Neuronal stem cell (in vitro differentiated cells): ENCODE measurements around the gene ATP2A3.

Experiments used
- DNase-seq: peaks from one replicate; pipeline ENCODE4 v3.0.0-alpha.2; 2013; ENCODE audit warnings: low spot score
- H2AFZ ChIP-seq: one replicate; pipeline ENCODE4 v1.6.1; 2013; ENCODE audit warnings: mild to moderate bottlenecking, low read length, inconsistent platforms
- H2AK5ac ChIP-seq: 2 replicates; pipeline ENCODE4 v1.6.1; 2013; ENCODE audit warnings: low read depth, mild to moderate bottlenecking, inconsistent platforms, low read length, moderate library complexity, mixed read lengths
- H2BK120ac ChIP-seq: 2 replicates; pipeline ENCODE4 v1.6.1; 2013; ENCODE audit warnings: low read depth, mild to moderate bottlenecking, inconsistent platforms, low read length, moderate library complexity, mixed read lengths
- H2BK12ac ChIP-seq: one replicate; pipeline ENCODE4 v1.6.1; 2013; ENCODE audit warnings: low read length, inconsistent platforms
- H2BK15ac ChIP-seq: 2 replicates; pipeline ENCODE4 v1.6.1; 2013; ENCODE audit warnings: mild to moderate bottlenecking, low read length, inconsistent platforms, mixed read lengths
- H2BK5ac ChIP-seq: one replicate; pipeline ENCODE4 v1.6.1; 2013; ENCODE audit warnings: inconsistent platforms, mild to moderate bottlenecking, low read length, moderate library complexity
- H3K14ac ChIP-seq: one replicate; pipeline ENCODE4 v1.6.1; 2013; ENCODE audit warnings: low read length, inconsistent platforms
- H3K18ac ChIP-seq: 2 replicates; pipeline ENCODE4 v1.6.1; 2013; ENCODE audit warnings: low read length, inconsistent platforms
- H3K23ac ChIP-seq: 2 replicates; pipeline ENCODE4 v1.6.1; 2013; ENCODE audit warnings: low read depth, mild to moderate bottlenecking, mixed read lengths, low read length, inconsistent platforms; ENCODE audit not compliant: poor library complexity
- H3K27ac ChIP-seq: replicated peaks from 3 replicates; pipeline ENCODE4 v1.5.1; 2013; ENCODE audit warnings: low read length, inconsistent platforms
- H3K27me3 ChIP-seq, 3 experiments: 2 replicates each; pipeline ENCODE4 v1.6.1; 2013; ENCODE audit warnings: low read length in 3 of 3, mild to moderate bottlenecking in 2 of 3, inconsistent platforms in 1 of 3, low read depth in 1 of 3, mixed read lengths in 1 of 3, moderate library complexity in 1 of 3; ENCODE audit not compliant: control insufficient read depth in 3 of 3, insufficient read depth in 3 of 3
- H3K36me3 ChIP-seq, 2 donors: replicated peaks in 1 of 2; 2 replicates each; pipeline ENCODE4 v1.6.1; 2013; ENCODE audit warnings: low read length in 2 of 2; ENCODE audit not compliant: control insufficient read depth in 2 of 2, insufficient read depth in 2 of 2
- H3K4ac ChIP-seq: 2 replicates; pipeline ENCODE4 v1.6.1; 2013; ENCODE audit warnings: inconsistent platforms, mild to moderate bottlenecking, low read length, moderate library complexity
- H3K4me1 ChIP-seq, 2 donors: 1 replicate in 1 of 2; 2 replicates in 1 of 2; pipeline ENCODE4 v1.6.1; 2013; ENCODE audit warnings: low read length in 2 of 2, low read depth in 1 of 2; ENCODE audit not compliant: control insufficient read depth in 2 of 2, insufficient read depth in 1 of 2
- H3K4me2 ChIP-seq: one replicate; pipeline ENCODE4 v1.6.1; 2013; ENCODE audit warnings: mild to moderate bottlenecking, low read length, inconsistent platforms; ENCODE audit not compliant: insufficient read depth, poor library complexity, severe bottlenecking
- H3K4me3 ChIP-seq, 2 donors: 2 replicates each; pipeline ENCODE4 v1.5.1; 2013; ENCODE audit warnings: low read length in 2 of 2, mild to moderate bottlenecking in 2 of 2, inconsistent platforms in 1 of 2, moderate library complexity in 1 of 2
- H3K79me1 ChIP-seq: one replicate; pipeline ENCODE4 v1.6.1; 2013; ENCODE audit warnings: low read depth, mild to moderate bottlenecking, inconsistent platforms, low read length, moderate library complexity
- H3K9ac ChIP-seq: one replicate; pipeline ENCODE4 v1.6.1; 2013; ENCODE audit warnings: mild to moderate bottlenecking, low read depth, low read length, inconsistent platforms; ENCODE audit not compliant: poor library complexity
- H3K9me3 ChIP-seq, 2 donors: replicated peaks in 1 of 2; 2 replicates each; pipeline versions ENCODE3 to v1.6.1; 2013; ENCODE audit warnings: low read length in 2 of 2, mild to moderate bottlenecking in 2 of 2, inconsistent platforms in 1 of 2, low read depth in 1 of 2, mixed read lengths in 1 of 2, moderate library complexity in 1 of 2; ENCODE audit not compliant: control insufficient read depth in 2 of 2, insufficient read depth in 1 of 2
- H4K8ac ChIP-seq: one replicate; pipeline ENCODE4 v1.6.1; 2013; ENCODE audit warnings: low read depth, mild to moderate bottlenecking, inconsistent platforms, low read length, moderate library complexity
- H4K91ac ChIP-seq: one replicate; pipeline ENCODE4 v1.6.1; 2013; ENCODE audit warnings: low read length, low read depth, mild to moderate bottlenecking, inconsistent platforms; ENCODE audit not compliant: poor library complexity
- WGBS, 2 donors: extraction: QIAGEN DNeasy Blood & Tissue Kit; methylation state at CpG; one replicate each; pipeline ENCODE4 v1.1.7; 2013; ENCODE audit warnings: missing lambda C conversion rate in 2 of 2, mixed read lengths in 1 of 2; ENCODE audit not compliant: insufficient read length in 2 of 2, insufficient replicate concordance in 1 of 2; ENCODE audit errors: extremely low coverage in 2 of 2; 5-methylcytosine and 5-hydroxymethylcytosine counted together

The ATP2A3 gene

DNA sequence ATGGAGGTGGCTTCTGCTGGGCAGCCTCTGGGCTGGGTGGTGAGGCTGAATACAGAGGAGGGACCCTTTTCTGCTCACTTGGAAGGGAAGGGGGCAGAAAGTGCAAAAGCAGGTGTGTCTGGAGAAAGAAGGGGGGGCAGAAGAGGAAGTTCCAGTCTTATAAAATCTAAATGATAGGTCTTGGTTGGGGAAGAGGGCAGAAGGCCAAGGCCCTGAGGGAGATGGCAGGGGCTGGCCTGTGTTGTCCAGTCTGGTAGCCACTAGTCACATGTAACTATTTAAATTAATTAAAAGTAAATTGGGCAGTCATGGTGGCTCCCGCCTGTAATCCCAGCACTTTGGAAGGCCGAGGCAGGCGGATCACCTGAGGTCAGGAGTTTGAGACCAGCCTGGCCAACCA, 68.9 kb downstream of the ATP2A3 start:
- no peak overlapping the region for H2BK5ac ChIP-seq
- no peaks in the 10 kb centered on the region for H3K9me3 ChIP-seq
- H3K79me1 ChIP-seq, result no peaks in the 10 kb centered on the region
- no peak overlapping the region for H3K23ac ChIP-seq
- no peak overlapping the region for H3K4me2 ChIP-seq
- H3K27ac ChIP-seq, result no peak overlapping the region
- no CpG with 5 or more reads among the region's 3 CpGs for WGBS, 2 donors
- no peaks in the 10 kb centered on the region for H3K36me3 ChIP-seq
- peaks cover 0 to 24% (median 3%) of the 10 kb centered on the region in 3 experiments for H3K27me3 ChIP-seq
- no peak overlapping the region for H3K14ac ChIP-seq
- no peak overlapping the region for H2AFZ ChIP-seq
- no peak overlapping the region for H2BK120ac ChIP-seq
- H4K8ac ChIP-seq, result no peak overlapping the region
- H3K4me1 ChIP-seq, result peaks cover 14 to 19% of the 10 kb centered on the region in 2 donors
- no peak overlapping the region for H3K4ac ChIP-seq
- H2BK15ac ChIP-seq, result peak overlapping the region; percentile 13
- H4K91ac ChIP-seq, result no peak overlapping the region
- H3K18ac ChIP-seq, result no peak overlapping the region
- H2BK12ac ChIP-seq, result no peak overlapping the region
- peak overlapping the region; percentile 66 for H2AK5ac ChIP-seq
- H3K9ac ChIP-seq, result no peak overlapping the region
- DNase-seq, result no peak
- H3K4me3 ChIP-seq, result no peak overlapping the region

DNA sequence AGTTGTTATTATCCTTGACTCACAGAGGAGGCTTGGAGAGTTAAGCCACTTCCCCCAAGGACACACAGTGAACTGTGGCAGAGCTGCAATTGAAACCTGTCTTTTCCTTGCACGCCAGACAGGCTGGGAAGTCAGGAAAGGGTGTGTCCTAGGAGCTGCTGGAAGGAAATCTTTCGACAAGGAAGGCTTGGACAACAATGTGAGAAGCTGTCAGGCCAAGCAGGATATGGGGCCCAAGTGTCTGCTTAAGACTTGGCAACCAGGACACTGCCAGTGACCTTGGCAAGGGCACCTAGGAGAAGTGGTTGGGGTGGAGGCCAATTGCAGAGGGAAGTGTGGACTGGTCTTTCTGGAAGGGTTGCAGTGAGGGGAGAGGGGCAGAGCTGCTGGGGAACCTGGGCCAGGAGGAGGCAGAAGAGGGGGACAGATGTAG, 69.3 kb downstream of the ATP2A3 start:
- Histone ChIP-seq H2BK120ac (no peak overlapping the region), H3K4me2 (no peak overlapping the region), H3K27ac (no peak overlapping the region), H3K4me1 (peaks cover 17 to 19% of the 10 kb centered on the region in 2 donors), H3K18ac (no peak overlapping the region), H3K36me3 (no peaks in the 10 kb centered on the region), H3K9me3 (no peaks in the 10 kb centered on the region), H2AFZ (no peak overlapping the region), H3K23ac (no peak overlapping the region), H2BK5ac (no peak overlapping the region), H4K8ac (no peak overlapping the region), H3K14ac (no peak overlapping the region), H3K9ac (no peak overlapping the region), H3K4me3 (no peak overlapping the region), H3K79me1 (no peaks in the 10 kb centered on the region), H3K27me3 (peaks cover 0 to 28% (median 3%) of the 10 kb centered on the region in 3 experiments), H2BK15ac (peak overlapping the region; percentile 13), H4K91ac (no peak overlapping the region), H2AK5ac (peak overlapping the region; percentile 66), H2BK12ac (no peak overlapping the region), H3K4ac (no peak overlapping the region)
- no peak for DNase-seq
- no CpG with 5 or more reads among the region's 2 CpGs for WGBS, 2 donors

DNA sequence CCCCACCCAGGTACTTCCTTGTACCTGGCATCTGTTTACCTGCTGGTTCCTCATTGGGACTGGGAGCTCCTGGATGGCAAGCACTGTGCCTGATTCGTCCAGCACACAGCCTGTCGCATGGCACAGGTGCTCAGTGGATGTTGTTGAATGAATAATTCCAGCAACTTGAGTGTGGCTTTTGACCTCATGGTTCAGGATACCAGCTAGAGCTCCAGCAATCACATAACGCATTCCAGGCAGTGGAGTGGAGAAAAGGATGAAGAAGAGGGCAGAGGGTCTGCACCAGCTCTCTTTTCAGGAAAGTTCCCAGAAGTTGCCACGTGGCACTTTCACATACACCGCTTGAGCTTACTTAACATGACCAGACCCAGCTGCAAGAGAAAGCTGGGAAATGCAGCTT, 70.0 kb downstream of the ATP2A3 start:
- Histone ChIP-seq H3K4me3 (no peak overlapping the region), H3K27ac (no peak overlapping the region), H2BK120ac (no peak overlapping the region), H3K9me3 (no peaks in the 10 kb centered on the region), H3K14ac (no peak overlapping the region), H4K8ac (no peak overlapping the region), H3K4me1 (peaks cover 17 to 19% of the 10 kb centered on the region in 2 donors), H3K9ac (no peak overlapping the region), H2BK12ac (no peak overlapping the region), H3K36me3 (no peaks in the 10 kb centered on the region), H3K18ac (no peak overlapping the region), H2BK15ac (peak overlapping the region; percentile 13), H3K27me3 (peaks cover 0 to 35% (median 3%) of the 10 kb centered on the region in 3 experiments), H3K23ac (no peak overlapping the region), H2BK5ac (no peak overlapping the region), H2AFZ (no peak overlapping the region), H3K79me1 (no peaks in the 10 kb centered on the region), H3K4me2 (no peak overlapping the region), H3K4ac (no peak overlapping the region), H4K91ac (no peak overlapping the region), H2AK5ac (no peak overlapping the region)
- no CpG with 5 or more reads among the region's 5 CpGs for WGBS, 2 donors
- DNase-seq, result no peak

DNA sequence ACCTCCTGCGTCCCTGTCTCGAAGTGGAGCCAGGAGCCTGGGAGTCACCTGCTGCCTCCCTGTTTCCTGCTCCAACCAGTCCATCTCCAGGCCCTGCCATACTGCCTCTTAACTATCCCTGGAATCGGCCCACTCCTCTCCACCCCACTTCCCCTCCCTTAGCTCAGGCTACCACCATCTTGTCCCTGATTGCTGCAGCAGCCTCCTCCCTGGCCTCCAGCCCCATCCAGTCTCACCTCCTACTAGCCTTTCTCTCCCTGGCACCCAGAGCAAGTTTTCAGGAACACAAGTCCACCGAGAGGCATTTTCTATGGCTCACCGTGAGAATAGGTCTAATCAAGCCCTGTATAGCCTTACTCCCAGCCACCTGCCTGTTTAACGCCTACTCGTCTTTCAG, 70.5 kb downstream of the ATP2A3 start:
- Histone ChIP-seq H3K9me3 (no peaks in the 10 kb centered on the region), H2BK5ac (peak overlapping the region; percentile 2), H3K23ac (peak overlapping the region; percentile 82), H2BK15ac (peak overlapping the region; percentile 99), H2AFZ (peak overlapping the region; percentile 99), H3K4me2 (peak overlapping the region; percentile 75), H3K9ac (peak overlapping the region; percentile 51), H3K4me1 (peaks cover 17 to 20% of the 10 kb centered on the region in 2 donors), H3K27ac (peak overlapping the region; percentile 59), H4K91ac (no peak overlapping the region), H3K27me3 (peaks cover 0 to 39% (median 3%) of the 10 kb centered on the region in 3 experiments), H3K4me3 (peak overlapping the region; percentile 60 to 88), H2BK120ac (peak overlapping the region; percentile 66), H3K18ac (peak overlapping the region; percentile 98), H3K4ac (no peak overlapping the region), H4K8ac (no peak overlapping the region), H2AK5ac (peak overlapping the region; percentile 25), H2BK12ac (peak overlapping the region; percentile 87), H3K36me3 (no peaks in the 10 kb centered on the region), H3K14ac (no peak overlapping the region), H3K79me1 (no peaks in the 10 kb centered on the region)
- WGBS, 2 donors, result no CpG with 5 or more reads among the region's 7 CpGs
- no peak for DNase-seq
